Endometrial microvascular endothelial cells (primary cell): Measurements from ENCODE around the gene CEACAM3. TPM values are rescaled to one million over a fixed set of nuclear protein-coding genes. Genes with fewer than 3 reads are reported as not detected.
"Not testable (repeated sequence)": the region's sequence is repeated elsewhere in the genome, so short reads cannot be mapped to it uniquely, and the experiment has no call there.

Source experiments
- in situ Hi-C: cut with HindIII; loops from 2 replicates; pipeline ENCODE4 v1.10.0; 2017; ENCODE audit warnings: low sequenced_read_pairs, low pct_unique_long_range_greater_than_20kb; ENCODE audit errors: inconsistent ontology term
- total RNA-seq: library from RNA; depleted of rRNA; stranded (reverse); fragments of >200 nt; gene quantifications from one replicate; pipeline ENCODE4 v1.2.3, GENCODE V29; 2015; ENCODE audit errors: inconsistent ontology term

CEACAM3 gene
- total RNA-seq, 1 donor from 2014 or later, result not detected

- in situ Hi-C loops, result not testable (repeated sequence)
These were observed 7.9 kb upstream of the CEACAM3 start for GRCh38 chr19:41788518-41788917.

DNA sequence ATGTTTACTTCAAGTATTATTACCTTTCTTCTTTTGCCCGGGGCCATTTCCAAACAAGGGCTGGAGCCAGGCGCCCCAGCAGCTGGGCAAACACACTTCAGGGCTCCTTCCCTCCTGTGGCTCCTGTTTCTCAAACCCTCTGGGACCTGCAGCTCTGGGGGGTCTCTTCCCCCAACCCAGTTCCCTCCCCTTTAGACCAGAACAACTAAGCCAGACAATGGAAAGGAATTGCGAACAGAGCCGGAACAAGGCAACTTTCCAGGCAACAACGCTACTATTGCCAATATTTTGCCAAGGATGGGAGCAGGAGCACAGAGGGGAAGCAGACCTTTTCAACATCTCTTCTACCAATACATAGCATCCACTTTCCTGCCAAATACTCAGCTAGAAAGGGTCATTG, 7.3 kb upstream of the CEACAM3 start:
- in situ Hi-C loops, result not testable (repeated sequence)

DNA sequence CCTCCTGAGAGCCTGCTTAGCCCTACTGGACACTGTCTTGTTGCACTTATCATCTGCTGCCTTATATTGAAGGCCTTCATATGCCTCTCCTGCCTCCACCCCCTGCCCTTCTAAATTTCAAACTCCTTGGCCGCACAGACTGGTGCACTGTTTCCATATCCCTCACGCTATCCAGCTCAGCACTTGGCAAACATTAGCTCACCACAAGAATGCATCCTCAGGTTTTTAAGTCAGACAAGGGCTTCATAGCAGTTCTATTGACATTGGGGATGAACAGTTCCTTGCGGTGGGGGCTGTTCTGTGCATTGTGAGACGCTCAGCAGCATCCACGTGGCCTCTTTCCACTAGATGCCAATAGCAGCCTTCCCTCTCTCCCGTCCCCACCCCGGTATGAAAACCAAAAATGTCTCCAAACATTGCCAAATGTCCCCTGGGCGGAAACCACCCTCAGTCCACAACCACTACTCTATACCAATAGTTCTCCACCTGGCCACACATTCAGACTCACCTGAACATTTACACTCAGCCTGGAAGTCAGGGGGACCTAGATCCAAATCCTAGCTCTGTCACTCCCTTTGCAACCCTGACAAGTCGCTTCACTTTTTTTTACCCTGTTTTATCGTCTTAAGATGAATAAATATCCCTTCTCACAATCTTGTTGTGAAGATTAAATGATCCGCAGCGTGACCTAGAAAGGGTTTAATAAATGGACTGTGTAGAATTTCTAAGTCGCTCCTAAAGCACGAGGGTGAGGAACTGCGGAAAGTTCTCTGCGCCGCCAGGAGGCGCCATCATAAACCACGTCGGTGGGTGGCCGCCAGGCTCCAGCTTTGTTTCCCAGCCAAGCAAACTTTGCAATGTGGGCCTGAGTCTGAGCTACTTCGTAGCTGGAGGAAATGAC, 3.6 kb upstream of the CEACAM3 start:
- in situ Hi-C loops, result no loop called here

- in situ Hi-C loops, result no loop called here
These were observed 3.0 kb upstream of the CEACAM3 start for GRCh38 chr19:41793414-41793727.

DNA sequence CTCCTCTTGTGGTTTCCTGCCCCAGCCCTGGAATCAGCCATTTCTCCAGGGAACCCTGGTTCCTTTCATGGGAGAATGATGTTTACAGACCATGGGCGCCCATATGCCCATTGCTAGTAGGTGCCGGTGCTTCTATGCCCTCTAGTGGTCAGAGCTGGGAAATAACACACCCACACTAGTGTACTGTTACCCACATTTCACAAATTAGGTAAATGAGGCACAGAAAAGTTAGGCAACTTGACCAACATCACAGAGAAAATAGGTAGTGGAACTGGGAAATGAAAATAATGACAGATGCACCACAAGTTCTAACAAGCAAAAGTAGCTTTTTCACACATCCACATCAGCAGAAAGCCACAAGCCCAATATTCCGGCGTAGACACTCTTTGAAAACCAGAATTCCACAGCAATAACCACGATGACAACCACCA, 1.3 kb upstream of the CEACAM3 start:
- in situ Hi-C loops, result no loop called here

DNA sequence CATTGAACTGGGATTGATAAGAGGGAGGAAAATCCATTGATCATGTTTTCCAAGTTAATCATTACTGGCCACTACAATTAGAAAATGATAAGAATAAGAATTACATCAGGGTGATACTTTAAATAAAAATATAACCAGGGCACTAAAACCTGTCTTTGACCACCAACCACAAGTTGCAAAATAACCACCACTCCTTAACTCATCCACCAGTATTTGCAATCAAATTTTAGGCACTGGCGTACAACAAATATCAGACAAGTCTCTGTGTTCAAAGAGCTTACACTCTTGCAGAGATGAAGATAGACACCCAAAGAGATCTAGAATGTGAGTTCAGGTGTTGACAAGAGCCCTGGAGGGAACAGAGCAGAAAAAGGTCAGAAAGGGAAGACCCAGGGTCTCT, 514 bp downstream of the CEACAM3 start:
- in situ Hi-C loops, result no loop called here

DNA sequence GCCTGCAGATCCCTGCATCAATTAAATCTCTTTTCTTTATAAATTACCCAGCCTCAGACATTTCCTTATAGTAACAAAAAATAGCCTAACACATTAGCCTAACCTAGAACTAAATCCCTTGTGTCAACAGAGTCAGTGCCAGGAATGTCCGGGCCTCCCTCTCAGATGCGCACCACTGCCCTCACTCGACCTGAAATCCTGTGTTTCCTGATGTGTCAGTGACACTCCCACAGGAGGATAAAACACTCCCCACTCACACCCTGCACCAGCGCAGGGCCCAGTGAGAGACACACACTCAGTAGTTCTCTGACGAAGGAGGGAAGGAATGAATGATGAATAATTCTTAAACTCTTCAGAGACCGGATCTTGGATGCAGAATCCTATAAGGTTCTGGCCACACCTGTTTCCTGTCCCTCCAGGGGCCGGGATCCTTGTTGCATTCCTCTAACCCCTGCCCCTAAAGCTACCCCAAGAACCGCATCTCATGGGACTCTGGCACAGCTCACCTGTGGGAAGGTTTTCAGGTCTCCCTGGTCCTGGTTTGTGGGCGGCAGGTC, 3.1 kb downstream of the CEACAM3 start:
- in situ Hi-C loops, result no loop called here

DNA sequence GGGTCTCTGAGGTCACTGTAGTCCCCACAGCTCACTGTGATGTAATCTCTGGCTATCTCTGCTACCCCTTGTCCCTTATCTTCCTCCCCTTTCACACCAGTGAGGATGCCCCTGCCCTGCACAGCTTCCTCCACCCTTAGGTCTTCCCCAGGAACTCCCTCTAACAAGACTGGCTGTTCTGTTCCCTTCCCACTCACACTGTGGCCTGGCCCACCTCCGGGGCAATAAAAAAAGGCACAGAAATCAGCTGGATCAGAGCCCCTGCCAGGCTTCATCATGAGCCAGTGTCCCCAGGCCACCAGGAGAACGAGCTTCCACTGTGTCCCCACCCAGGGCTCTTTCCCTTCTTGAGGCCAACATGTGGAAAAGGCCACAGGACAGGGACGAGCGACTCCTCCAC, 4.6 kb downstream of the CEACAM3 start:
- in situ Hi-C loops, result no loop called here

DNA sequence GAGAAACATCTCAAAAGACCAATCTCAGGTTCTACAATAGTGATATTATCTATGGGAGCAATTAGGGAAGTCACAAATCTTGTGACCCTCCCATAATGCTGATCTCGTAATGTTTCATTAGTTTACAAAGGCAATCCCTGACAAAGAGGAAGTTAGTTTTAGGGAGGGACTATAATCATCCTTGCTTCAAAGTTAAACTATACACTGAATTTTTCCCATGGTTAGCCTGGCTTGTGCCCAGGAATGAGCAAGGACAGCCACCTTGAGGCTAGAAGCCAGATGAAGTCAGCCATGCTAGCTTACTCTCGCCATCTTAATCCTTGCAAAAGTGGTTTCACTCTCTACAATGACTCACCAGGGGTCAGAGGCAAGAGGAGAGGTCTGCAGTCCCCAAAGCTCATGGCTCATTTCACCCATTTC, 5.4 kb downstream of the CEACAM3 start:
- in situ Hi-C loops, result no loop called here

DNA sequence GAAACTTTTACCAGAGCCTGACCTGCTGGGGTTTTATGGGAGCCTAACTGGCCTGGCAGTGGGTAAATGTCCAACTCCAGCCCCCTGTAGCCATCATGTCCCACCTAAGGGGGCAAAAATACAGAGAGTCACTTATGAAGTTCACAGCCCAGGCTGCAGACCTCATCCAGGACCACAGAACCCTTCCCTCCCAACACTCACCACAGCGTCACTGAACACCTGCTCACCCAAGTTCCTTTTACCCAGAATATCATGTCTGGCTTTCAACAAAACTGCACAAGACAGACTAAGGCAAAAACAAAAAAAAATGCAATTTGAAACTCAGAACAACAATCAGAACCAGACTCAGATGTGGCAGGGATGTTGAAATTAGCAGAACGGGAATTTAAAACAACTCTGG, 6.4 kb downstream of the CEACAM3 start:
- in situ Hi-C loops, result no loop called here

- in situ Hi-C loops, result no loop called here
These were observed 7.9 kb downstream of the CEACAM3 start for GRCh38 chr19:41804336-41804735.

DNA sequence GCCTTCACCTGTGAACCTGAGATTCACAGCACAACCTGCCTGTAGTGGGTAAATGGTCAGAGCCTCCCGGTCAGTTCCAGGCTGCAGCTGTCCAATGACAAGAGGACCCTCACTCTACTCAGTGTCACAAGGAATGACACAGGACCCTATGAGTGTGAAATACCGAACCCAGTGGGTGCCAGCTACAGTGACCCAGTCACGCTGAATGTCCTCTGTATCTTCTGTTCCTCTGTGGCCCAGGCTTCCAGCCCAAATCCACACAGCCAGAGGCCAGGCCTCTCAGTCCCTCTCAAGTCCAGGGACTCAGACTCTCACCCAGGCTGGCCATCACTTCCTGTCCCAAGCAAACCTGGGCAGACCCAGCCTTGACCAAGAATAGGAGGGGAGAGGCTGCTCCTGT, 10.8 kb downstream of the CEACAM3 start:
- in situ Hi-C loops, result no loop called here

DNA sequence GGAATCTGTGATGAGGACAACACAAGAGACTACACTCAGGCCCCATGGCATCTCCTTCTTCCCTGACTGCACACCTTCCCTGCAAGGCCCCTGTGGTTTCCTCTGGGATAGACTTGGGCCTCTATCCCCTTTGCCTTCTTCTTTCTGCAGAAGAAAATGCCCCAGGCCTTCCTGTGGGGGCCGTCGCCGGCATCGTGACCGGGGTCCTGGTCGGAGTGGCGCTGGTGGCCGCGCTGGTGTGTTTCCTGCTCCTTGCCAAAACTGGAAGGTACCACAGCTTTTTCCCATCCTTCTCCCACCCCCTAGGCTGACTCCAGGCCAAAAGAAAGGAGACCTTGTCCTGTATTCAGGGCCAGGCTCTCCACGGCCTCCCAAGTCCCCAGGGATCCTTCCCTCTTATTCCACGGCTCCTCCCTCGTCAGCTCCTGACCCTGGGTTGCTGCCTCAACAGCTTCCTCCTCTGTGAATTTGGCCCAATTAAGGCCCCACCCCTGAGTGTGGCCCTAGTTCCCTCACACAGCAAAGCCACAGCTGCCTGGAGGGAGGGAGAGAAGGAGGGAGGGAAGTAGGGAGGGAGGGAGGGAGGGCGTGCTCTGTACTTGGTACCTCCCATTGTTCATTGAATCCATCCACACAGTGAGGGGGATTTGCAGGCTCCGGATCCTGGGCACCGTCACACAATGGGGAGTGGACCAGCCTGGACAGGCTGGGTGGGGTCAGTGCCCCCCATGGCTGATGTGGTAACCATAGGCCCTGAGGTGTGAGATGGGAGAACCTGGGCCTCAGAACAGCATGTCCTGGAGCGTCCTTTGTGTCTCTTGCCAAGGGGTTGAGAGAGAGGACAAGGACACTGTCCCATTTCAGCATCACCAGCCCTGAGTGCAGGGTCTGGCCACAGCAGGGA, 12.5 kb downstream of the CEACAM3 start:
- in situ Hi-C loops, result no loop called here

- in situ Hi-C loops, result no loop called here
These were observed 13.9 kb downstream of the CEACAM3 start for GRCh38 chr19:41810301-41810700.

DNA sequence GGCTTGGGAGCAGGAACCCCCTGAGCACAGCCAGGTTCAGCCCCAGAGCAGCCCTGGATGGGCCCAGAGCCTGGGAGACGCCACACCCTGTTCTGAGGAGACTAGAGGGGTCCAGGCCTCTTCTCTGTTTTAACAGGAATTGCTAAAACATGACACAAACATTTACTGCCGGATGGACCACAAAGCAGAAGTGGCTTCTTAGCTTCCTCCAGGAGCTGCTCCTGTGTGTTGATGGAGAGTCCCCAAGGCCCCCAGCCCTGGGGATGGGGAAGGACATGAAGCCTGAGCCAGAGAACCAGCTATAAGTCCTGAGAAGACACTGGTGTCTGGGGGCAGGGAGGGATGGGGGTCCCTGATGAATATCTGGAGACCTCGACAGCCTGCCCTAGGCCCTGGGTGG, 14.6 kb downstream of the CEACAM3 start:
- in situ Hi-C loops, result no loop called here

DNA sequence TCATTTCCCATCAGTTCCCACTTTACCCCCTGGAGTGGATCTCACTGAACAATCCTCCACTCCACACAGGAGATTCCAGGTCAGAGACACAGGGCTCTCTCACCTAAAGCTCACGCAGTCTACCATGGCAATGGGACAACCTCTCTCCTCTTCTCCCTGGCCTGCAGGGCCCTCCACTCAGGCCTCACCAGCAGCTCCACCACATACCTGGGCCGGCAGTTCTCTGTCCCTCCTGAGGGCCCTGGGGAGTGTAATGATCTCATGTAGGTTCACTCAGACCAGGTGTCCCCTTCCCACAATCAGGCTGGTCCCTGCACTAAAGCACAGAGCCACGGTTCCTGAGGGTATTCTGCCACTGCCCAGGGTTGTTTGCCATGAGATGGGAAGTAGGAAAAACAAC, 15.6 kb downstream of the CEACAM3 start:
- in situ Hi-C loops, result no loop called here

DNA sequence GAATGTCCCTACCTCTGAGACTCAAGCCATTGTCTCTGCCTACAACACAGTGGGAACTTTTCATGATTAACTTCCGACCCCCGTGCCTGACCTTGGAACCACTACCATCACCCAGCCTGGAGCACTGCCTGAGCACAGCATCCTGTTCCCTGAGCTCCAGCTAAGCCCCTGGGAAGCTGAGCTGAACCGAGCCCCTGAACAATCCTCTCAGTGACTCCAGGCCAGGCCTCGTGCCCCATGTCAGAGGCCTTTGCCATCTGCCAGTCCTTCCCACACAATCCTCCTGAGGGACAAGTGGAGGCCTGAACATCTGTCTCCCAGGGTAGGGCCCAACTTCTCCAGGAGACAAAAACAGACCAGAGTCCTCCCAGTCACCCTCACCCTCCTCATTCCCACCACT, 17.5 kb downstream of the CEACAM3 start:
- in situ Hi-C loops, result no loop called here

DNA sequence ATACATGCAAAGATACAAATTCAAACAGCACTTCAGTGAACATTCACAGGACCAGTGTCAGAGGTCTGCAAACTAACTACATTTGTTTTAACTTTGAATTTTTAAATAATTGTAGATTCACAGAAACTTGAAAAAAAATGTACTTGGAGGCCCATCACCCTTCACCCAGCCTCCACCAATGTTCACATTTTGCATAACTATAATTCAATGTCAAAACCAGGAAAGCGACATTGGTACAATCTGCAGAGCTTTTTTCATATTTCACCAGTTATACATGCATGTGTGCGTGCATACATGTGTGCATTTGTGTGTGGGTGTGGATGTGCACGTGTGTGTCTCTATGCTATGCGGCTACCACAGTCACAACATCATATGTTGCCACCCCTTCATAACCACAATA, 18.9 kb downstream of the CEACAM3 start:
- in situ Hi-C loops, result no loop called here

DNA sequence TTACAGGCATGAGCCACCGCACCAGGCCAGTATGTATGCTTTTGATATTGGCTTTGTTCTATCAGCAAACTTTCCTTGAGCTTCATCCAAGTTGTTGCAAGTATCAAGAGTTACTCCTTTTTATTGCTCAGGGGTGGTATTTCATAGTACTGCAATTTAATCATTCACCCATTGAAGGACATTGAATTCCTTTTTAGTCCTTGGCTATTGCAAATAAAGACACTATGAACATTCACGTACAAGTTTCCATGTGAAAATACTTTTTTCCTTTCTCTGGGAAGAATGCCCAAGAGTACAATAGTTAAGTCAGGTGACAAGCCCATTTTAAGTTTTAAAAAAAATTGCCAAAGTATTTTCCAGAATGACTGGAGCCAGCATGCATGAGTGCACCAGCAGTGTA, 20.4 kb downstream of the CEACAM3 start:
- in situ Hi-C loops, result no loop called here
